ENCODE data around the gene NACAD.

The NACAD gene

GRCh38 chr7:45052011-45052410 lies 36.8 kb downstream of the NACAD start:
- no peak overlapping the region for H3K4me3 ChIP-seq (ENCODE audit: low read length)
- no peak for DNase-seq (ENCODE audit: low read depth)
- TF ChIP-seq CTCF (conservative IDR thresholded peaks at IDR 0.05; ENCODE audit: low read length) = no peak

GRCh38 chr7:45050198-45050597 lies 38.6 kb downstream of the NACAD start:
- TF ChIP-seq CTCF (conservative IDR thresholded peaks at IDR 0.05; ENCODE audit: low read length) = no peak
- H3K4me3 ChIP-seq (ENCODE audit: low read length) = no peak overlapping the region
- DNase-seq (ENCODE audit: low read depth) = no peak

GRCh38 chr7:45048748-45049147 lies 40.0 kb downstream of the NACAD start:
- no peak for TF ChIP-seq CTCF (conservative IDR thresholded peaks at IDR 0.05; ENCODE audit: low read length)
- no peak for DNase-seq (ENCODE audit: low read depth)
- H3K4me3 ChIP-seq (ENCODE audit: low read length) = no peak overlapping the region

- no peak overlapping the region for H3K4me3 ChIP-seq (ENCODE audit: low read length)
- TF ChIP-seq CTCF (conservative IDR thresholded peaks at IDR 0.05; ENCODE audit: low read length) = no peak
- DNase-seq (ENCODE audit: low read depth) = no peak
Observed at GRCh38 chr7:45044338-45044737, 44.4 kb downstream of the NACAD start.

- no peak overlapping the region for H3K4me3 ChIP-seq (ENCODE audit: low read length)
- no peak for TF ChIP-seq CTCF (conservative IDR thresholded peaks at IDR 0.05; ENCODE audit: low read length)
Observed at GRCh38 chr7:45039106-45039505, 49.7 kb downstream of the NACAD start.

GRCh38 chr7:45037876-45038275 lies 50.9 kb downstream of the NACAD start:
- no peak overlapping the region for H3K4me3 ChIP-seq (ENCODE audit: low read length)
- TF ChIP-seq CTCF (conservative IDR thresholded peaks at IDR 0.05; ENCODE audit: low read length) = no peak
- DNase-seq (ENCODE audit: low read depth) = no peak

More at GRCh38 chr7:45039106-45039505, 49.7 kb downstream of the NACAD start:
- no peak for DNase-seq (ENCODE audit: low read depth)

- TF ChIP-seq CTCF (conservative IDR thresholded peaks at IDR 0.05; ENCODE audit: low read length) = no peak
- no peak overlapping the region for H3K4me3 ChIP-seq (ENCODE audit: low read length)
- no peak for DNase-seq (ENCODE audit: low read depth)
Observed at GRCh38 chr7:45036796-45037195, 52.0 kb downstream of the NACAD start.
